GM18511 (cell line): Measurements from ENCODE around the gene ATG10.

Source experiments
- ATAC-seq: cut with Tn5 transposase; IDR thresholded peaks from one replicate; pipeline ENCODE4 v1.9.1; 2021; ENCODE audit warnings: mild to moderate bottlenecking, moderate library complexity; ENCODE audit not compliant: unreplicated experiment

ATG10 gene

DNA sequence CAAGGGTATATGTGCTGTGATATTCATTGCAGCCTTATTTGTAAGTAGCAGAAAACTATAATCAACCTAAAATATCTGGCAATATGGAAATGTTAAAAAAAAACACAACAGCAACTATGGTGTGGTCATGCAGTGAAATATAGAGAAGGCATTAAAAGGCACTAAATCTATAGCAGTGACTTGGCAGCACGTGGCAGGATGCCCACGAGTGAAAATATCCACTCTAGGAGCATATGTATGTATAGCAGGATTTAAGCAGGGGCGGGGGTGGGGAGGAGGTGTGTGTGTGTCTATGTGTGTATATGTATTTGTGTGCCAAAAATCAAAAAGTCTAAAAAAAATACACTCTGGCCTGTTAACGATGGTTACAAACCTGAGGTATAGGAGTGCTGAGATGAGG lies 190.8 kb downstream of the ATG10 start:
- no peak for ATAC-seq

DNA sequence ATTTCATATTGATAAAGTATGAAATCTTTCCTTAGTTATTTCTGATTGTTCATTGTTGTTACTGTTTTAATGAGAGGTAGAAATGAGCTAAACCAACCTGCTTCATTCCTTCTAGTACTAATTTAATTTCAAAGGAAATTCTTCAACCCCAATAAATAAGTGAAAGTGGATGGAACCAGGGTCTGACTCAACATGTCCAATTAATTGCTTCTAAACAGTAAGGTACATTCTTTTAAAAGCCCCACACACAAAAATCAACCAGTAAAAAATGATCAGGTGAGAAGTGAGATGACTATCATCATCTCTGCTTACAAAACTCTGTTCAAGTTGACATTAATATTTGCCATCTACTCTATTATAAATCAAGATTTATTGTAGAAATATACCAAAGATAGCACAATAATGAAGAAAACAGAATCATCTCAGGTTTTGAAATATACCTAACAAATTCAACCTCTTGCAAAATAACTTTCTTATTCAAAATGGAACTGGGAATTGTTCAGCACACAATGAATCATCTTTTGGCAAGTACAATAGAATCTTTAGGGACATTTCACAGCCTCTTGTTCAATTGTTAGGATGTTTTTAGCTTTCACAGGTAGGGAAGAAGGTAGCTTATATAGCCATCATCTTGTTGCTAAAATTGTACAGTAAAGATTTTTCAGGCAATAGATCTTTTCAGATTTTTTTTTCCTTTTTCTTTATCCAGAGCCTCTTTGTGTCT lies 191.8 kb downstream of the ATG10 start:
- no peak for ATAC-seq

- no peak for ATAC-seq
Observed at GRCh38 chr5:82164176-82164976, 192.6 kb downstream of the ATG10 start.

DNA sequence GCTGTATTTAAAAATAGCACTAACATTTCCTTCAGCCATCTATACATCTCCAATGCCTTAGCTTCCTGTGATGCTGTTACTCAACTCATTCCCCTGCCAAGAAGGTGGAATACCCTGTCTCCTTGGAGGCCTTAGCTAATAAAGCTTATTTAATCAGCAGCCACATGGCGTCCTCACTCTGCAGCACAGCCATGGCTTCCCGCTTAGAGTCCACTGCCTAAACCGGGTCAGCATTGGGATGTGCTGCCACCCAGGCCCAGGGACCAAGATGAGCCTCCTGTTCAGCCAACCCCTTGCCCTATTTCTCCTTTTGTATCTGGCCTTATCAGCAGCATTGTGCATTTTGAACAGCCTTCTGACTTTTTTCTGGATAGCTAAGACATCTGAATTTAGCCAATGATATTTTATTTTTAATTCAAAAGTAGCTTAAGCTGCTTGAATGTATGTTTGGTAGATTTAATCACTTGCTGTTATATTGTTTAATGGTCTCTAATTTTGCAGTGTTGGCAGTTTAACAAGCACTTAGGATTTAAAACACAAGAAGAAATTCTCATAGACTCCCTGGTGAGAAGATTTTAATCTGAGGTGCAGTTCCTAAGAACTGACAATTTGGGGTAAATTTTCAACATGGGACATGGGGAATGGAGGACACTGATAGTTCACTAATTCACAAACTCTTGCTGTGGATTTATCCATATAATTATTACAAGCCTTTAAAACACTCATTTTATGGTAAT lies 193.3 kb downstream of the ATG10 start:
- no peak for ATAC-seq

- ATAC-seq, result peak; percentile 86
Observed at GRCh38 chr5:82165740-82166530, 194.1 kb downstream of the ATG10 start.

DNA sequence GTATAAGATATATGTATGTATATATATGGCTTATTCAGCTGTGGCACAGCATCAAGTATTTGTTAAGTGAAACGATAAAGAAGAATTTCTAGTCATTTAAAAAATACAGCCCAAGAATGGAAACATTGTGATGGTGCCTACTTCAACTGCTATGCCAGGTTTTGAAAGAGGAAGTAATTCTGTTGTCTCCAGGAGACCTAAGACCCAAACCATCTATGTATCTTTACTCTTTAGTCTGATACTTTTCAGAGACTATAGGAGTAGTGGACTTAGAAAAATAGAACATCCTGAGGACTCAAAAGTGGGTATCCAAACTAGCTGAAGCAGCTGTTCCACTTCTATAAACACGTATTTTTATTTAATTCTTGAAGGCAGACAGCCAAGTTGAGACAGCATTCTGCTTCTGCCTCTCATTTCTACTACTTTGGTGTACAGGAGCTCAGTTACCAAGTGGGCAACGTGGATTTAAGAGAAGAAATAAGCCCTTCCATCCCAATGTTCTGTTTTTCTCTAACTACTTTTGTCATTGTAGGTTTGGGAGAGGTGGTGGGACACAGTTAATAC lies 195.6 kb downstream of the ATG10 start:
- no peak for ATAC-seq

DNA sequence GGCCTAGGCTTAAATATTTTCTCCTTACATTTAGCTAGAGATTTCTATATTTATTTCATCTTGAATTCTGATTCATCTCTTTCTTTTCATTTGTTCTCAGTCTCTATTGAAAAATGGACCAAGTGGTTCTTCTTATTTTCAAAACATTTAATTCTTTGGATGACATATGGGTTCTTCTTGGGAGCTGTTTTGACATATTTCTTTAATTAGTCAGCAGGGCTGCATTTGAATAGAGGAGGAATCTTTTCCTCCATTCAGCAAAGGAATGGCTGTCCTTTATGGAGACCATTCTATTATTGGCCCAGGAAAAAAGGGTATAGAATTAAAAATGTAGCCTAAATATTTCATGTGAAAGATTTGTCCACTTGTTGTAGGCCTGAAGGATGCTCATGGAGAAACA lies 196.5 kb downstream of the ATG10 start:
- ATAC-seq, result no peak

- no peak for ATAC-seq
Observed at GRCh38 chr5:82169892-82170291, 198.1 kb downstream of the ATG10 start.

GRCh38 chr5:82174128-82174918 lies 202.5 kb downstream of the ATG10 start:
- peak; percentile 100 for ATAC-seq

GRCh38 chr5:82174919-82175219 lies 203.0 kb downstream of the ATG10 start:
- ATAC-seq, result no peak

- ATAC-seq, result no peak
Observed at GRCh38 chr5:82176115-82176814, 204.4 kb downstream of the ATG10 start.

DNA sequence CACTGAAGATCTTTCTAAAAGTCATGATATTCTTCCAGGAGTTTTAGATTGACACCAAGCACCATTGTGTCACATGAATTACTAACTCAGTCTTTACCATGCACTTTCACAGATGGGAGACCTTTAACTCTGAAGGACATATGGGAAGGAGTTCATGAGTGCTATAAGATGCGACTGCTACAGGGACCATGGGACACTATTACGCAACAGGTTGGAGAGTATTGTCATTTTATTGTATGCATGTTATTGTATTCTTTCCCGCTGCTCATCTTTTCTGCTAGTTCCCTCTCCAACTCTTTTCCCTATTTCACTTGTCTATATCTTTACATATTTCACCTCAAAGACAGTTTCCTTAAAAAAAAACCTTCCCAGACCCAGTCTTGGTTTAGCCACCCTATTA lies 206.6 kb downstream of the ATG10 start:
- no peak for ATAC-seq

- ATAC-seq, result no peak
Observed at GRCh38 chr5:82182662-82183061, 210.8 kb downstream of the ATG10 start.

- no peak for ATAC-seq
Observed at GRCh38 chr5:82183828-82184227, 212.0 kb downstream of the ATG10 start.

DNA sequence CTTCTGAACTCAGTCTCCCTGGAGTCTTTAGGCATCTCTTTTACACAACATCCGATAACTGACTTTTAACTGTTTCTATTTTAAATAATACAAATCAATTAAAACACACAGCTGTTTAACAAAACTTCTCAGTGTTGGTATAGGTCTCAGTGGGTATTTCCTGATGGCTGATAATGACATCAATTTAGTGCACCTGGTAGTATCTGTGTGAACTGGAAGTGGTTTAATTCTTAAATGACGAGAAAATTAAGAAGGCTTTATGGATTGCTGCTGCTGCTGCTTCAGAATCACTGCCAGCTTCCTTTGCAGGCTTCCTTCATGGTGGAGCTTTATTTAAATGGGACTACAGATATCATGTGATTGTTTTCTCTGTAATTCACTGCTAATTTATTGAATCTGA lies 214.0 kb downstream of the ATG10 start:
- no peak for ATAC-seq

DNA sequence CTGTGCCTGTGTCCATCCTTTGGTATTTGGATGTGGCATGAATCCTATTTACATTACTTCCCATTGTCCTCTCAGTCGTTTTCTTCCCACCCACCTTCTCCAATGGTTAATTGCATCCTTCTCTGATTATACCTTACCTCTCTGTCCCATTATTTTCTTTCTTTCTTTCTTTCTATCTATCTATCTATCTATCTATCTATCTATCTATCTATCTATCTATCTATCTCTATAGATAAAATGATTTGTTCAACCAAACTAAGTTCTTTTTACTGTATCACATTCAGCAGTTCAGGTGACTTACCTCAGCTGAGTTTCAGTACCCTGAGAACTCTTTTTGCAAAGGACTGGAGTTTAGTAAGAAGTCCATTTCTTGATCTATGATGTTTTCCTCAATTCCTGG lies 225.7 kb downstream of the ATG10 start:
- no peak for ATAC-seq

DNA sequence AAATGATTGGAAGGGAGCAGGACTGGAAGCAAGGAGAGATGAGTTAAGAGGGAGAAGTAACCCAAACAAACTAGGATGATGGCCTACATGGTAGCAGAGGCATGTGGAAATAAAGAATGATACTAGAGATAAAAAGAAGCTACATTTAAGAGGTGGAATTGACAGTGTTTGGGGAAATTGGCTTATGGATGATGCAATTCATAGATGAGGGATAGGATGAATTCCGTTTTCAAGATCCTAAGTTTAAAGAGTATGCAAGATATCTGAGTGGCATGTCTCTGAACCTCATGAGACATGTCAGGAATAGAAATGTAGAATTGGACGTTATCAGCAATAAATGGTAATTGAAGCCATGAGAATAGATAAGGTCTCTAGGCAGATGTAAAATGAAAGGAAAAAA lies 232.7 kb downstream of the ATG10 start:
- no peak for ATAC-seq

DNA sequence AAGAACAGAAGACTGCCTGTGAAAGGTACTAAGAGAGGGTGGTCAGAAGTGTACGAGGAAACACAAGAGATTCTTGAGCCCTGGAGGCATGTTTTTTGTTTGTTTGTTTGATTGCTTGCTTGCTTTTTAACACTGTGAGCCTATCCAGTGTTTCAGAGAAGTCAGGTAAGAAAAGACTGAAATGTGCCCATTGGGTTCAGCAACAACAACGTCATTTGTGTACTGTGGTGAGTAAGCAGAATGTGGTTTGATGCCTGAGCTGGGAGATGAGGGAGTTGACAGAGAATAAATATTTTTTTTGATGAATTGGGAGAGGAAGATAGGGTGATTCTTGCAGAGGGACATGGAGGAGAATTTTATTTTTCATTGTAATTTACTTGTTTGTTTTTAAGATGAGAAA lies 233.2 kb downstream of the ATG10 start:
- ATAC-seq, result no peak

DNA sequence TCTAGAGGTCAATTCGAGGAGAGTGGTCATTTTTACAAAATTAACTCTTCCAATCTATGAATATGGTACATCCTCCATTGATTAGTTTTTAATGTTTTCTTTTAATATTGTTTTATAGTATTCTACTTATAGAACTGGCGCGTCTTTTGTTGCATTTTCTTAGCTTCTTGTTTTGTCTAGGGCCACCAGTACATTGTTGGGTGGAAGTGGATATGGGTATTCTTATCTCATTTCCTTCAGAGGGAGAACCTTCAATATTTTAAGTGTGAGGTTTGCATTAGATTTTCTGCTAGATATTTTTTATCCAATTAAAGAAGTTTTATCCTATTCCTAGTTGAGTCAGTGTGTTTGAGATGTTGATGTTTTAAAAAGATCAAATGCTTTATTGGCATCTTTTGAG lies 236.5 kb downstream of the ATG10 start:
- no peak for ATAC-seq
